ENCODE results near the gene PTPN23. TPM values are rescaled to one million over a fixed set of nuclear protein-coding genes. Genes with fewer than 3 reads are reported as not detected.

The PTPN23 gene
- polyA plus RNA-seq, 4 donors, result 10.3 to 34.3 (median 13.9) TPM

- Histone ChIP-seq H3K27me3 (ENCODE audit: control insufficient read depth in 3 of 3, insufficient read depth in 3 of 3, low read length in 3 of 3) (no peaks in the 10 kb centered on the region), H3K9me3 (ENCODE audit: control insufficient read depth in 2 of 2, insufficient read depth in 1 of 2, low read depth in 1 of 2, low read length in 1 of 2) (no peaks in the 10 kb centered on the region), H3K27ac (ENCODE audit: low read depth in 1 of 3, low read length in 2 of 3) (no peak overlapping the region), H3K4me1 (ENCODE audit: control insufficient read depth in 3 of 3, insufficient read depth in 2 of 3, low read depth in 1 of 3, low read length in 2 of 3) (peaks cover 0 to 10% (median 0%) of the 10 kb centered on the region in 3 donors), H3K4me3 (ENCODE audit: low read depth in 1 of 3, low read length in 3 of 3) (no peak overlapping the region), H3K36me3 (ENCODE audit: control insufficient read depth in 3 of 3, insufficient read depth in 2 of 3, low read depth in 1 of 3, low read length in 3 of 3) (peaks cover 32 to 99% (median 35%) of the 10 kb centered on the region in 3 donors)
- 63 to 79% (median 77%) methylated on average over 7 to 10 of the region's 10 CpGs for WGBS, 3 donors
- DNase-seq, result no peak
- FAIRE-seq, result no peak
Measured at GRCh38 chr3:47410417-47410720, 29.5 kb downstream of the PTPN23 start.

- DNase-seq (no peak), FAIRE-seq (no peak)
- Histone ChIP-seq H3K4me1 (ENCODE audit: control insufficient read depth in 3 of 3, insufficient read depth in 2 of 3, low read depth in 1 of 3, low read length in 2 of 3) (peaks cover 0 to 8% (median 0%) of the 10 kb centered on the region in 3 donors), H3K4me3 (ENCODE audit: low read depth in 1 of 3, low read length in 3 of 3) (no peak overlapping the region), H3K27ac (ENCODE audit: low read depth in 1 of 3, low read length in 2 of 3) (no peak overlapping the region), H3K36me3 (ENCODE audit: control insufficient read depth in 3 of 3, insufficient read depth in 2 of 3, low read depth in 1 of 3, low read length in 3 of 3) (peaks cover 33 to 99% (median 37%) of the 10 kb centered on the region in 3 donors), H3K27me3 (ENCODE audit: control insufficient read depth in 3 of 3, insufficient read depth in 3 of 3, low read length in 3 of 3) (no peaks in the 10 kb centered on the region), H3K9me3 (ENCODE audit: control insufficient read depth in 2 of 2, insufficient read depth in 1 of 2, low read depth in 1 of 2, low read length in 1 of 2) (no peaks in the 10 kb centered on the region)
- 93 to 96% (median 94%) methylated on average over 25 to 30 of the region's 30 CpGs for WGBS, 3 donors
Measured at GRCh38 chr3:47410801-47411646, 30.2 kb downstream of the PTPN23 start.

- H3K27ac ChIP-seq (ENCODE audit: low read depth in 1 of 3, low read length in 2 of 3), result no peak overlapping the region
- H3K36me3 ChIP-seq (ENCODE audit: control insufficient read depth in 3 of 3, insufficient read depth in 2 of 3, low read depth in 1 of 3, low read length in 3 of 3), result peaks cover 31 to 97% (median 33%) of the 10 kb centered on the region in 3 donors
- H3K9me3 ChIP-seq (ENCODE audit: control insufficient read depth in 2 of 2, insufficient read depth in 1 of 2, low read depth in 1 of 2, low read length in 1 of 2), result no peaks in the 10 kb centered on the region
- no peak for FAIRE-seq
- no peak for DNase-seq
- WGBS, 3 donors, result 90 to 94% (median 93%) methylated on average over 24 of the region's 24 CpGs
- H3K27me3 ChIP-seq (ENCODE audit: control insufficient read depth in 3 of 3, insufficient read depth in 3 of 3, low read length in 3 of 3), result no peaks in the 10 kb centered on the region
- no peaks in the 10 kb centered on the region for H3K4me1 ChIP-seq (ENCODE audit: control insufficient read depth in 3 of 3, insufficient read depth in 2 of 3, low read depth in 1 of 3, low read length in 2 of 3)
- H3K4me3 ChIP-seq (ENCODE audit: low read depth in 1 of 3, low read length in 3 of 3), result no peak overlapping the region
Measured at GRCh38 chr3:47411696-47412452, 31.1 kb downstream of the PTPN23 start.

- FAIRE-seq (no peak), DNase-seq (no peak)
- no peaks in the 10 kb centered on the region for H3K27me3 ChIP-seq (ENCODE audit: control insufficient read depth in 3 of 3, insufficient read depth in 3 of 3, low read length in 3 of 3)
- no peak overlapping the region for H3K4me3 ChIP-seq (ENCODE audit: low read depth in 1 of 3, low read length in 3 of 3)
- 75 to 96% (median 87%) methylated on average over 5 of the region's 5 CpGs for WGBS, 3 donors
- no peaks in the 10 kb centered on the region for H3K9me3 ChIP-seq (ENCODE audit: control insufficient read depth in 2 of 2, insufficient read depth in 1 of 2, low read depth in 1 of 2, low read length in 1 of 2)
- H3K4me1 ChIP-seq (ENCODE audit: control insufficient read depth in 3 of 3, insufficient read depth in 2 of 3, low read depth in 1 of 3, low read length in 2 of 3), result no peaks in the 10 kb centered on the region
- H3K27ac ChIP-seq (ENCODE audit: low read depth in 1 of 3, low read length in 2 of 3), result no peak overlapping the region
- peaks cover 31 to 97% (median 31%) of the 10 kb centered on the region in 3 donors for H3K36me3 ChIP-seq (ENCODE audit: control insufficient read depth in 3 of 3, insufficient read depth in 2 of 3, low read depth in 1 of 3, low read length in 3 of 3)
Measured at GRCh38 chr3:47412453-47412756, 31.6 kb downstream of the PTPN23 start.

- DNase-seq (no peak), FAIRE-seq (no peak)
- WGBS, 3 donors, result 78 to 86% (median 78%) methylated on average over 9 to 12 of the region's 12 CpGs
- no peaks in the 10 kb centered on the region for H3K9me3 ChIP-seq (ENCODE audit: control insufficient read depth in 2 of 2, insufficient read depth in 1 of 2, low read depth in 1 of 2, low read length in 1 of 2)
- H3K4me3 ChIP-seq (ENCODE audit: low read depth in 1 of 3, low read length in 3 of 3), result no peak overlapping the region
- peaks cover 28 to 94% (median 31%) of the 10 kb centered on the region in 3 donors for H3K36me3 ChIP-seq (ENCODE audit: control insufficient read depth in 3 of 3, insufficient read depth in 2 of 3, low read depth in 1 of 3, low read length in 3 of 3)
- no peak overlapping the region for H3K27ac ChIP-seq (ENCODE audit: low read depth in 1 of 3, low read length in 2 of 3)
- no peaks in the 10 kb centered on the region for H3K4me1 ChIP-seq (ENCODE audit: control insufficient read depth in 3 of 3, insufficient read depth in 2 of 3, low read depth in 1 of 3, low read length in 2 of 3)
- H3K27me3 ChIP-seq (ENCODE audit: control insufficient read depth in 3 of 3, insufficient read depth in 3 of 3, low read length in 3 of 3), result no peaks in the 10 kb centered on the region
Measured at GRCh38 chr3:47412842-47413520, 32.2 kb downstream of the PTPN23 start.

GRCh38 chr3:47413751-47414150, 32.9 kb downstream of the PTPN23 start:
- Histone ChIP-seq H3K4me3 (ENCODE audit: low read depth in 1 of 3, low read length in 3 of 3) (no peak overlapping the region), H3K36me3 (ENCODE audit: control insufficient read depth in 3 of 3, insufficient read depth in 2 of 3, low read depth in 1 of 3, low read length in 3 of 3) (peaks cover 28 to 94% (median 32%) of the 10 kb centered on the region in 3 donors)

GRCh38 chr3:47414161-47414564, 33.3 kb downstream of the PTPN23 start:
- FAIRE-seq, result no peak
- H3K9me3 ChIP-seq (ENCODE audit: control insufficient read depth in 2 of 2, insufficient read depth in 1 of 2, low read depth in 1 of 2, low read length in 1 of 2), result no peaks in the 10 kb centered on the region
- 75 to 90% (median 83%) methylated on average over 3 of the region's 3 CpGs for WGBS, 3 donors
- no peaks in the 10 kb centered on the region for H3K4me1 ChIP-seq (ENCODE audit: control insufficient read depth in 3 of 3, insufficient read depth in 2 of 3, low read depth in 1 of 3, low read length in 2 of 3)
- DNase-seq, result no peak
- no peak overlapping the region for H3K27ac ChIP-seq (ENCODE audit: low read depth in 1 of 3, low read length in 2 of 3)
- no peak overlapping the region for H3K4me3 ChIP-seq (ENCODE audit: low read depth in 1 of 3, low read length in 3 of 3)
- no peaks in the 10 kb centered on the region for H3K27me3 ChIP-seq (ENCODE audit: control insufficient read depth in 3 of 3, insufficient read depth in 3 of 3, low read length in 3 of 3)
- peaks cover 24 to 94% (median 35%) of the 10 kb centered on the region in 3 donors for H3K36me3 ChIP-seq (ENCODE audit: control insufficient read depth in 3 of 3, insufficient read depth in 2 of 3, low read depth in 1 of 3, low read length in 3 of 3)

More at GRCh38 chr3:47413751-47414150, 32.9 kb downstream of the PTPN23 start:
- no peaks in the 10 kb centered on the region for H3K4me1 ChIP-seq (ENCODE audit: control insufficient read depth in 3 of 3, insufficient read depth in 2 of 3, low read depth in 1 of 3, low read length in 2 of 3)
- DNase-seq (no peak), FAIRE-seq (no peak)
- H3K9me3 ChIP-seq (ENCODE audit: control insufficient read depth in 2 of 2, insufficient read depth in 1 of 2, low read depth in 1 of 2, low read length in 1 of 2), result no peaks in the 10 kb centered on the region
- no peaks in the 10 kb centered on the region for H3K27me3 ChIP-seq (ENCODE audit: control insufficient read depth in 3 of 3, insufficient read depth in 3 of 3, low read length in 3 of 3)
- WGBS, 3 donors, result 89 to 93% (median 91%) methylated on average over 7 of the region's 7 CpGs
- no peak overlapping the region for H3K27ac ChIP-seq (ENCODE audit: low read depth in 1 of 3, low read length in 2 of 3)
